Osteocyte (in vitro differentiated cells): Measurements from ENCODE around the gene MOB3B. TPM values are rescaled to one million over a fixed set of nuclear protein-coding genes. Genes with fewer than 3 reads are reported as not detected.

Experiments used
- DNase-seq: peaks from one replicate; pipeline ENCODE4 v3.0.0; 2021; ENCODE audit warnings: mixed read lengths; ENCODE audit not compliant: unreplicated experiment; ENCODE audit errors: extremely low spot score
- H3K27ac Mint-ChIP-seq: one replicate; pipeline ENCODE4 v1.8.0; 2021; ENCODE audit warnings: mild to moderate bottlenecking, mixed read lengths; ENCODE audit not compliant: unreplicated experiment
- H3K27me3 Mint-ChIP-seq: one replicate; pipeline ENCODE4 v1.8.0; 2021; ENCODE audit warnings: mixed read lengths; ENCODE audit not compliant: unreplicated experiment
- H3K36me3 Mint-ChIP-seq: one replicate; pipeline ENCODE4 v1.8.0; 2021; ENCODE audit warnings: mixed read lengths; ENCODE audit not compliant: unreplicated experiment
- H3K4me1 Mint-ChIP-seq: one replicate; pipeline ENCODE4 v1.8.0; 2021; ENCODE audit warnings: mixed read lengths; ENCODE audit not compliant: unreplicated experiment
- H3K4me3 Mint-ChIP-seq: one replicate; pipeline ENCODE4 v1.8.0; 2021; ENCODE audit warnings: mild to moderate bottlenecking, moderate library complexity, mixed read lengths; ENCODE audit not compliant: unreplicated experiment
- H3K9me3 Mint-ChIP-seq: one replicate; pipeline ENCODE4 v1.8.0; 2021; ENCODE audit warnings: mixed read lengths; ENCODE audit not compliant: unreplicated experiment
- total RNA-seq: library from RNA; stranded (reverse); gene quantifications from 2 replicates; pipeline ENCODE4 v1.2.1, GENCODE V29; 2021
- TF ChIP-seq, protein P1 (sequence below): fragments of 200-600 bp; sonication (generic); IDR thresholded peaks from 2 replicates; pipeline ENCODE4 v1.5.0; 2021; ENCODE audit warnings: antibody characterized with exemption, mild to moderate bottlenecking, moderate library complexity

MOB3B gene
- total RNA-seq, 1 donor from 2014 or later = 7.6 TPM

DNA sequence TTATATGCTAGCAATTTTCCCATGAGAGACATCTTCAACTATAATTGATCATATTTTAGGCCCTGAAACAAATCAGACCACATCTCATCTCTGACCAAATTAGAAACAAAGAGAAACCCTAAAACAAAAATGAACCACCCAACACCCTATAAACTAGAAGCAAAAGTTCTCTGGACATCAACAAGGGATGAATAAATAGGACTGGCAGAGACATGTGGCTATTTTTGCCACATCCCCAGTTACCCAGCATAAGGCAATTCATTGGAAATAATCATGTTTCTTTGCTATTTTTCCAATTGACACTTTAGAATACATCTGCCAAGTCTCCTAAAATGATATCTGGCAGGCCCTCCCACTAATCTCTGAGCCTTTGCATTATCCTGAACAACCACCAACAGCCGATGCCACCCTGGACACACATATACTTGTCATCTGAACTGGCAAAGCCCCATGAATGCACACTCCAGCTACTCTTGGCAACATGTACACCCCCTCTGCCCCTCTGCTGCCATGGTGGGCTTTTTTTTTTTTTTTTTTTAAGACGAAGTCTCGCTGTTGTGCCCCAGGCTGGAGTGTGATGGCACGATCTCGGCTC is 179.1 kb downstream of the MOB3B start:
- DNase-seq = no peak
- H3K4me3 Mint-ChIP-seq = no peak overlapping the region
- H3K27ac Mint-ChIP-seq = no peak overlapping the region
- no peaks in the 10 kb centered on the region for H3K36me3 Mint-ChIP-seq
- TF ChIP-seq, protein P1, sequence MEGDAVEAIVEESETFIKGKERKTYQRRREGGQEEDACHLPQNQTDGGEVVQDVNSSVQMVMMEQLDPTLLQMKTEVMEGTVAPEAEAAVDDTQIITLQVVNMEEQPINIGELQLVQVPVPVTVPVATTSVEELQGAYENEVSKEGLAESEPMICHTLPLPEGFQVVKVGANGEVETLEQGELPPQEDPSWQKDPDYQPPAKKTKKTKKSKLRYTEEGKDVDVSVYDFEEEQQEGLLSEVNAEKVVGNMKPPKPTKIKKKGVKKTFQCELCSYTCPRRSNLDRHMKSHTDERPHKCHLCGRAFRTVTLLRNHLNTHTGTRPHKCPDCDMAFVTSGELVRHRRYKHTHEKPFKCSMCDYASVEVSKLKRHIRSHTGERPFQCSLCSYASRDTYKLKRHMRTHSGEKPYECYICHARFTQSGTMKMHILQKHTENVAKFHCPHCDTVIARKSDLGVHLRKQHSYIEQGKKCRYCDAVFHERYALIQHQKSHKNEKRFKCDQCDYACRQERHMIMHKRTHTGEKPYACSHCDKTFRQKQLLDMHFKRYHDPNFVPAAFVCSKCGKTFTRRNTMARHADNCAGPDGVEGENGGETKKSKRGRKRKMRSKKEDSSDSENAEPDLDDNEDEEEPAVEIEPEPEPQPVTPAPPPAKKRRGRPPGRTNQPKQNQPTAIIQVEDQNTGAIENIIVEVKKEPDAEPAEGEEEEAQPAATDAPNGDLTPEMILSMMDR = no peak
- H3K27me3 Mint-ChIP-seq = no peaks in the 10 kb centered on the region
- H3K4me1 Mint-ChIP-seq = peaks cover 43% of the 10 kb centered on the region
- H3K9me3 Mint-ChIP-seq = no peaks in the 10 kb centered on the region

DNA sequence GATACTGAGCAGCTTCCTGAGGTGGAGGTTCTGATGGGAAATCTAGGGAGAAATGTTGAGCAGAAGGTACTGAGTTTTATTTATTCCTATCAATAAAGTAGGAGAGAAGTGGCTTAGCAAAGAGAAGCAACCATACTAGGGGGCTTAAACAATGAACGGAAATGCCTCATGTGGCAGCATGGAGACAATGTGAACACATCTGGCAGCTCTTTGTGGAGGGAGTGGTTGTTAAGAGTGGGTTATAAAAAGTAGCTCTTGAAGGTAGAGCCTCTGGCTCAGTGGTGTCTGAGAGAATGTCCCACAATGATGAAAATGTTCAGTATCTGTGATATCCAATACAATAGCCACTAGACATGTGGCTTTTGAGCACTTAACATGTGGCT is 179.9 kb downstream of the MOB3B start:
- peaks cover 35% of the 10 kb centered on the region for H3K4me1 Mint-ChIP-seq
- H3K4me3 Mint-ChIP-seq = no peak overlapping the region
- H3K27ac Mint-ChIP-seq = no peak overlapping the region
- H3K27me3 Mint-ChIP-seq = no peaks in the 10 kb centered on the region
- TF ChIP-seq, protein P1 = no peak
- H3K9me3 Mint-ChIP-seq = no peaks in the 10 kb centered on the region
- no peak for DNase-seq
- H3K36me3 Mint-ChIP-seq = no peaks in the 10 kb centered on the region

DNA sequence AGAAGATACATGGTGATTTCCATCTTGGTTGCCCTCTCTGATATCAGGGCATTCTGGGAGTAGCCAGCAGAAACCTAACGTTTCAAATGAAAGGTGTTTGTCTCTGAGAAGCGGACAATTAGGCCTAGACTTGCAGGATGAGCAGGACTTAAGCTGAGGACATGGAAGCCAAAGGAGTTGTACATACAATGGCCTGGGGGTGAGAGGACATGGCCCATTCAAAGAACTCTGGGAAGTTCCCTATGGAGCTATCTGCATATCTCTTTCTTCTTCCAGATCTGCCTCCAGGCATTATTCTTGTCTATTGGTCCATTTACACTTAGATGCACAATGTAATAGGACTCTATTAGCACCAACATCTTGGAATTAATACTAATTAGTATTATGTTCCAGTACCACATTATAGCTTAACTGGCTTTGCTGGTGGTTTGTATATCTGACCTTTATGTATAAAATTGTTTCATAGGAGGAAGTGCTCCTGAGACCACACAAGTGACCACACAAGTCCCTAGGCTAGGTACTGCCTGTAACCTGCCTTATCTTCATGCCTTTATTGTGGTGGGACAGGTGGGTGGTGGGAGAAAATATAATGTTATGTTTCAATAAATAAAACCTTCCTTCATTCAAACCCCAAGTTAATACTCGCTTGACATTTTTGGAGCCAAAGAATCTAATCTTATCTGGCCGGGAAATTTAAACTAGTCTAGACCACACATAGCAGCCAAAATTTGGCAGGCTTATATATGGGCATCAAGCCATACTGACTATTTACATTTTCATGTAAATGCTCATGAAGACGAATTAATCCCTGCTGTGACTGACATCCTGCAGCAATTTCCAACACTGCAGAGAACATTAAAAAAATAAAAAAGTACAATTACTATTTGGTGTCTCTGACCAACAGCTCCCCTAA is 180.6 kb downstream of the MOB3B start:
- peak overlapping the region; percentile 9 for H3K27ac Mint-ChIP-seq
- H3K4me3 Mint-ChIP-seq = no peak overlapping the region
- no peak for DNase-seq
- TF ChIP-seq, protein P1 = no peak
- no peaks in the 10 kb centered on the region for H3K9me3 Mint-ChIP-seq
- peaks cover 29% of the 10 kb centered on the region for H3K4me1 Mint-ChIP-seq
- H3K36me3 Mint-ChIP-seq = no peaks in the 10 kb centered on the region
- no peaks in the 10 kb centered on the region for H3K27me3 Mint-ChIP-seq

DNA sequence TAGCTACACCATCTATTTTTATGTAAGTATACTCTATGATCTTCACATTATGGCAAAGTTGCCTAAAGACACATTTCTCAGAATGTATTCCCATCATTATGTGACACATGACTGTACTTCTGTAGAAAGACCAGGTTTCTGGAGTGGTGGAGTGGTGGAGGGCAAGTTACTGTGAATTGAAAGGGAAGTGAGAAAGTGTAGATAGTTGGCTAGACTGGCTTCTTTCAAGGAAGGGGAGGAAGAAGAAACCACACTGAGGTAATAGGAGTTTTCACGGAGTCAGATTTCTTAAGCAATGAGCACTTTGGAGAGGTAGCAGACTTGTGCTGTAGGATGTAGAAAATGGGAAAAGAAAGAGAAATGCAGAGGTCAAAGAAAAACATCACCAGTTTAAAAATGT is 181.7 kb downstream of the MOB3B start:
- Mint-ChIP-seq H3K36me3 (no peaks in the 10 kb centered on the region), H3K9me3 (no peaks in the 10 kb centered on the region), H3K4me1 (peaks cover 21% of the 10 kb centered on the region), H3K27ac (no peak overlapping the region), H3K4me3 (no peak overlapping the region), H3K27me3 (no peaks in the 10 kb centered on the region)
- no peak for DNase-seq
- TF ChIP-seq, protein P1 = no peak

DNA sequence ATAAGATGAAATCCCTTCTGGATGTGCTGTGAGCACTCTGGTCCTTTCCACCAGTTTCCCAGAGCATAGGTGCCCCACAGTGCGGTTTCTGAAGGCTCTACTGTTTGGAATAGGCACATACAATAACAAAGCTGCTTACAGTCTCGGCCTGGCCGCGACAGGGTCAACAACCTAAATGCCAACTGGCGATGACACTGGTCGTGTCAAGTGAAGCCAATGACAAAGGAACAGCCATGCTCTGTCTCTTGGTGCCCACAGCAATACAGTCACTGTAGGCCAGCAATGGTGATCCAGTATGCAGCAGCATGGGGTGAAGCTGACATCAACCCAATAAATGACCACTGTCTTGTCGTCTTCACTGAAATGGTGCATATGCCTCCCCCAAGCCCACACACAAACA is 184.8 kb downstream of the MOB3B start:
- Mint-ChIP-seq H3K4me1 (peaks cover 37% of the 10 kb centered on the region), H3K9me3 (no peaks in the 10 kb centered on the region), H3K27ac (no peak overlapping the region), H3K27me3 (no peaks in the 10 kb centered on the region), H3K4me3 (no peak overlapping the region), H3K36me3 (no peaks in the 10 kb centered on the region)
- no peak for DNase-seq
- TF ChIP-seq, protein P1 = no peak
